NB4 (cell line): ENCODE results near the gene HS3ST5.

Experiments used
- DNase-seq: peaks from one replicate; pipeline ENCODE4 v3.0.0; 2010; ENCODE audit warnings: low read depth
- H3K4me3 ChIP-seq: one replicate; pipeline ENCODE4 v1.5.1; 2011; ENCODE audit warnings: mild to moderate bottlenecking, low read depth, low read length, moderate library complexity
- MYC ChIP-seq: IDR thresholded peaks from 2 replicates; pipeline ENCODE4 v1.6.1; 2011; ENCODE audit warnings: low read depth, low read length
- POLR2A ChIP-seq: IDR thresholded peaks from 2 replicates; pipeline ENCODE4 v1.6.1; 2011; ENCODE audit warnings: mild to moderate bottlenecking; ENCODE audit not compliant: insufficient read length; ENCODE audit errors: extremely low read depth
- TF ChIP-seq, protein P1 (sequence below): IDR thresholded peaks from 2 replicates; pipeline ENCODE4 v1.6.1; 2011; ENCODE audit warnings: low read depth, low read length
- TF ChIP-seq, protein P2 (sequence below): IDR thresholded peaks from one replicate; pipeline ENCODE4 v1.5.1; 2012; ENCODE audit warnings: low read depth, low read length

Gene HS3ST5

DNA sequence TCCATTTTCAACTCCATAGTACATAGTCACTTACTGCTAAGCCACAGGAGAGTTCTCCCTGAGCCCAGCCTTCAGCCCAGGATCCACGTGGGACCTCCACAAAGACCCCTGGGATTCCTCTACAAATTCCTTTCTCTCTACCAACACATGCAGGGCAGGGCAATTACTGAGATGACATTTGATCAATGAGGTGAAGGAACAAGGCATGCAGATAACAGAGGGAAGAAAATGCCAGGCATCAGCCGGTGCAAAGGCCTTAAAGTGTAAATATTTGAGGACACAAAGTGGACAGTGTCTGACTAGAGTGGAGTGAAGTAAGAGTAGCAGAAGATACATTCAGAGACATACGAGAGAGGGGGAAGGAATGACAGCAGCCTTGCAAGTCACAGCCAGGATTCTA, 70.2 kb downstream of the HS3ST5 start:
- no peak for DNase-seq
- H3K4me3 ChIP-seq: no peak overlapping the region
- TF ChIP-seq, protein P1, sequence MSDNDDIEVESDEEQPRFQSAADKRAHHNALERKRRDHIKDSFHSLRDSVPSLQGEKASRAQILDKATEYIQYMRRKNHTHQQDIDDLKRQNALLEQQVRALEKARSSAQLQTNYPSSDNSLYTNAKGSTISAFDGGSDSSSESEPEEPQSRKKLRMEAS: no peak
- no peak for TF ChIP-seq POLR2A
- TF ChIP-seq, protein P2, sequence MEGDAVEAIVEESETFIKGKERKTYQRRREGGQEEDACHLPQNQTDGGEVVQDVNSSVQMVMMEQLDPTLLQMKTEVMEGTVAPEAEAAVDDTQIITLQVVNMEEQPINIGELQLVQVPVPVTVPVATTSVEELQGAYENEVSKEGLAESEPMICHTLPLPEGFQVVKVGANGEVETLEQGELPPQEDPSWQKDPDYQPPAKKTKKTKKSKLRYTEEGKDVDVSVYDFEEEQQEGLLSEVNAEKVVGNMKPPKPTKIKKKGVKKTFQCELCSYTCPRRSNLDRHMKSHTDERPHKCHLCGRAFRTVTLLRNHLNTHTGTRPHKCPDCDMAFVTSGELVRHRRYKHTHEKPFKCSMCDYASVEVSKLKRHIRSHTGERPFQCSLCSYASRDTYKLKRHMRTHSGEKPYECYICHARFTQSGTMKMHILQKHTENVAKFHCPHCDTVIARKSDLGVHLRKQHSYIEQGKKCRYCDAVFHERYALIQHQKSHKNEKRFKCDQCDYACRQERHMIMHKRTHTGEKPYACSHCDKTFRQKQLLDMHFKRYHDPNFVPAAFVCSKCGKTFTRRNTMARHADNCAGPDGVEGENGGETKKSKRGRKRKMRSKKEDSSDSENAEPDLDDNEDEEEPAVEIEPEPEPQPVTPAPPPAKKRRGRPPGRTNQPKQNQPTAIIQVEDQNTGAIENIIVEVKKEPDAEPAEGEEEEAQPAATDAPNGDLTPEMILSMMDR: no peak
- TF ChIP-seq MYC: no peak

DNA sequence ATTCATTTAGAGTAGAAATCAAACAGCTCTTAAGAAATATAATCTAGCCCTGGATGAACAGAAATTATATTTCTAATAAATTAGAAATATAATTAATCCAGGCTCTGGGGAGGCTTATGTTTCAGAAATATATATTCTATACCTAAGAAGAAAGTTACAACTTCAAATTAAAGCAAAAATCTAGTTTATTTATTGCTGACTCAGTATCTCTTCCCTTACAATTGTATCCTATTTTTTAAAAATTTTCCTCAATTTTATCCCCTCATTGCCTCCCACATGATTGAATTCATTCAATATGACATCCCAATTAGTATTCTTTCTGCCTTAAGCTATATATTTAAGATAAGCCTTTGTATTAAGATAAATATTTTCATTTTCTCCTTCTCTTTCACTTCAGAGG, 71.4 kb downstream of the HS3ST5 start:
- no peak overlapping the region for H3K4me3 ChIP-seq
- no peak for DNase-seq
- TF ChIP-seq POLR2A (no peak), MYC (no peak)
- TF ChIP-seq, protein P1: no peak
- TF ChIP-seq, protein P2: no peak

DNA sequence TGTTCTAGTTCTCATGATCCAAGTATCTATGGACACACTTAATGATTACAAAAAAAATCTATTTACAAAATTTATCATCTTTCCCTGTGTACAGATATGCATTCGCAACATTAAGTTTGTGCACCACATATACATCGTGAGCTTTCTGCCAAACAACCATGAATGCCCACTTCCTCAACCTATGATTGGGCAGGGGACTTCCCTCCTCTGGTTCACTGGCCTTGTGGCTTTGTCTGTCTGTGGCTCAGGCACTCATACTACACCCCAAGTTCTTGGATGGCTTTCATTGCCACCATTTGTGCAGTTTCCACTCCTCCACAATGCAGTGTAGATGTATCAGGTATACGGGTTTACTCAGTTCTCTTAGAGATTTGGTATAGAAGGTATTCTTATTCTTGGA, 74.9 kb downstream of the HS3ST5 start:
- no peak overlapping the region for H3K4me3 ChIP-seq
- TF ChIP-seq POLR2A (no peak), MYC (no peak)
- TF ChIP-seq, protein P2: no peak
- TF ChIP-seq, protein P1: no peak

DNA sequence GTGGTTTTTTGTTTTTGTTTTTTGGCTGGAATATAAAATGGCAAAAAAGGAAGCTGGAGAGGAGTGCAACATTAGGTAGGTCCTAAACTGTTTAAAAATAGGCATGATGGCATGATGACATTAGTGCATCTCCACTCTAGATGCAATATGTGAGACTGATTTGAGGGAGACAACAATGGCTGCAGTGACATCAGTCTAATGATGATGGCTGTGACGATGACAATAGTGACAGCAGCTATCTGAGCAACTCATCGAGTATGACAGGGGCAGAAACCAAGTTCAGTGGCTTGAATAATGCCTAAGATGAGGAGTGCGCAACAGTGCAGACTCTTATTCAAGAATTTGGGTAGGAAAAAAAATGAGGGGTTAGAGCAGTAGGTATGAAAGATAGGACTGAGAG, 82.0 kb downstream of the HS3ST5 start:
- TF ChIP-seq, protein P2: no peak
- TF ChIP-seq MYC (no peak), POLR2A (no peak)
- TF ChIP-seq, protein P1: no peak
- no peak for DNase-seq
- no peak overlapping the region for H3K4me3 ChIP-seq

More for the DNA sequence above, 74.9 kb downstream of the HS3ST5 start:
- no peak for DNase-seq

DNA sequence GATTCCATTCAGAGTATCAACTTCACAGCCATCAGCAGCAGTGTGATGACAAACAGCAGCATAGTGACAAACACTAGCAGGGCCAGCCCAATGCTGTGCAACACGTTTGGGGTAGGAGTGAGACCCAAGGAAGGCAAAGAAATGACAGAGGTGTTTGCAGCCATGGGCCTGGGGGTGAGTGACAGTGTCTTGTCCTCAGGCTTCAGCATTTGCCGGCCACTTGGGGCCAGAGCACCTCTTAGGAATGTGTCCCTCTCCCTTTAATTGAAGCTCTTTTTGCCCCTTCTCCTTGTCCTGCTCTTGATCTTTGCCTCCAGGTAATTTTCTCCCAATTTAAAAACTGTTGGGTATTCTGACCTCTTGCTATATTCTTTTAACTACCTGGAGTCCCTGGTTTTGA, 84.4 kb downstream of the HS3ST5 start:
- TF ChIP-seq, protein P1: no peak
- TF ChIP-seq, protein P2: no peak
- TF ChIP-seq POLR2A (no peak), MYC (no peak)
- H3K4me3 ChIP-seq: no peak overlapping the region
- no peak for DNase-seq

DNA sequence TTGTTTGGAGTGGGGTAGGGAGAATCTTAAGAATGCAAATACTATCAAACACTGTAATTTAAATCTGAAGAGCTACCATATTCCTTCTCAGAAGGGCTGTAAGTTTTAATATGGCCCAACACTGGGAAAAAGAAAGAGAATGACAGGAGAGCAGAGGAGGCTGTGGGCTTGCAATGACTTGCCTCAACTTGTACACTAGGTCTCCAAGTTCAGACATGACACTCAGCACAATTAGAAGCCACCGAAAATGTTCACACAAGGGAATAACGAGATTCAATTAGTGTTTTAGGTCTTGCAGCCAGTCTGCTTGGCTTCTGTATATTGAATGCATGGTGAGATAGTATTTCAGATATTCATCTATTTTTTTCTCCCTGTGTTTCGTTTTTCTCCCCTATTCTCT, 89.4 kb downstream of the HS3ST5 start:
- TF ChIP-seq, protein P1: no peak
- TF ChIP-seq POLR2A: no peak
- TF ChIP-seq MYC: no peak
- TF ChIP-seq, protein P2: no peak
- H3K4me3 ChIP-seq: no peak overlapping the region
- no peak for DNase-seq
